ENCODE data around the gene AGTRAP.

GRCh38 chr1:11766429-11766776 lies 30.5 kb downstream of the AGTRAP start:
- no peak for TF ChIP-seq POLR2A (IDR thresholded peaks at IDR 0.05)
- no peak for TF ChIP-seq CTCF (IDR thresholded peaks at IDR 0.05)

Data from lower leg skin (tissue), 3 donors.